Cardiac septum (tissue), 1 donor: ENCODE results near the gene LRRC8C. TPM values are rescaled to one million over a fixed set of nuclear protein-coding genes. Genes with fewer than 3 reads are reported as not detected.

ENCODE experiments used
- DNase-seq: peaks from one replicate; pipeline ENCODE4 v3.0.0-alpha.2; 2020; ENCODE audit warnings: low spot score
- intact Hi-C: fragments of 100-400 bp; cut with DNase I; formaldehyde crosslinking; loops from one replicate; pipeline ENCODE4 v1.14.0; 2022
- total RNA-seq: library from RNA; stranded (reverse); fragmentation: NEBNext Ultra II Directional; extraction: Animal tissue kit (Norgen Biotek cat#: 25700); gene quantifications from one replicate; pipeline ENCODE4 v1.2.1, GENCODE V29; 2021
- donor health status: DM: no; HTN: no; CAD: no.

LRRC8C gene
- total RNA-seq, 1 donor from 2014 or later = 8.3 TPM

DNA sequence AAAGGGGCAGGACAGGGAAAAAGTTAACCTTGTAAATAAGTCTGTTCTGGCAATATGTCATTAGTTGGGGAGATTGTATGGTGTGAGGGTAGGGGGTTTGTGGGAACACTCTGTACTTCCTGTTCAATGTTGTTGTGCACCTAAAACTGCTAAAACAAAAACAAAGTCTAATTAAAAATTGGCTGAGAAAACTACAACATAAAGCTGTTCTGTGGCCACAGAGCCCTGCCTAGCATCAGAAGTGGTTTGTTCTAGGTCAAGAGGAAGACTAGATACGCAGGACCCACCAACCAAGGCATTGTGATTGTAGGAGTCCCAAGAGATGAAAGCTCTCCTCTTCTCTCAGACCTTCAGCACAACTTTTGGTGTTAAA is 106.9 kb downstream of the LRRC8C start:
- no peak for DNase-seq
- intact Hi-C loops = no loop called here

DNA sequence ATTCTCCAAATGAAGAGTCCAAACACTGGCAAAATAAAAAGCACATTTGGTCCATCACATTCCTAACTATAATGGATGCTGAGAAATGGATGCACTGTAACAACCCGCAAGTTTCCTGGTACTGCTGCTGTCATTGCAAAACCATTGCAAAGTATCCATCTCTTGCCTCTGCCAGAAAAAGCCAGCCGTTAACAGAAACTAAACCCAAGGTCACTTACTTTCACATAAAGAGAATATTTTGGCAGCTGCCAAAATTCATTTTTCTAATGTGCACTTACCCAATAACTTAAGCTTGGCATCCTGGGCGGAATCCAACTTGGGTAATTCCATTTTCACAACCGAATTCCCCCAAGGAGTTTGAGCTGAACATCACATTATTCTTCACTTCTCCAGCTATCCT is 110.9 kb downstream of the LRRC8C start:
- no peak for DNase-seq
- intact Hi-C loops = no loop called here

DNA sequence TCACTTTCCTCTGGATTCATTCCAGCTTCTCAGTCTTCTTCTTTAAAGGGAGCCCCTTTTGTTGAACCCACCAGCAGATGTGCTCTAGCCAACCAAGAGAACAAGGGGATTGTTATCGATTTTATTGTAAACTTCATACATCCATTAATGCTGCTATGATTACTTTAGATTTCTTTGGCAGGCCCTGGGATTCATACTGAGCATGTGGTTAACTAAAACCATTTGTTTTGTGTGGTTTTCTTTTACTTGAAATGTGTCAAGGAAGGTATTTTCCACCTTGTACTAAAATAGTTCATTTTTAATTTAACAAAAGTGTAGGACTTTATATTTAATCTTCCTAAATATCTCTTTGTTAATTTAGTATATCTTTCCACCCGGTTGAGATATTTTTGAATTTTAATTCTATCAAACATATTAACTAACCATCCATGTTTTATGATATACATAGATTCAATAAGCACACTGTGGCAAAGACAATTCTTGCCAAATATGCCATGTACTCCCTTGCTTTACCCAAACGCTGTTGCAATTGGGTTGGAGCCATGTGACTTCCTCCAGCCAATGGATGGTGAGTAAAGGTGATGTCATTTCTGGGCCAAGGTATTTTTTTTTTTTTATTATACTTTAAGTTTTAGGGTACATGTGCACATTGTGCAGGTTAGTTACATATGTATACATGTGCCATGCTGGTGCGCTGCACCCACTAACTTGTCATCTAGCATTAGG is 113.7 kb downstream of the LRRC8C start:
- intact Hi-C loops = no loop called here
- DNase-seq = no peak

DNA sequence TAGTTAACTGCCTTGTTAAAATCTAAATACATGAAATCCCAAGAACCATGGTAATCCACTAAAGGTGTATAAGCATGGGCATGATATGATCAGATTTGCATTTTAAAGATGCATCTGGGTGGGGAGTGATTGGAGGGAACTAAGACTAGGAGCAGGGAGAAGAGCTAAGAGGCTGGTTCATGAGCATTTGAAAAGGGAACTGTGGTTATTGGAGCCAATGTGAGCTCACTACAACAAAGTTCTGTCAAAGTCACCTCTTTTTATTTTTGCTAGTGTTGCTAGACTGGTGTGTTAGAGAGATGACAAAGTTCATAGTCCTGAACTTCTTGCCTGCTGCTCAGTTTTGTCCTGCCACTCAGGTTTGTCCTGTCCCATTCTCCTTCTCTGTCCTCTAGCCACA is 120.8 kb downstream of the LRRC8C start:
- intact Hi-C loops = no loop called here
- DNase-seq = no peak

DNA sequence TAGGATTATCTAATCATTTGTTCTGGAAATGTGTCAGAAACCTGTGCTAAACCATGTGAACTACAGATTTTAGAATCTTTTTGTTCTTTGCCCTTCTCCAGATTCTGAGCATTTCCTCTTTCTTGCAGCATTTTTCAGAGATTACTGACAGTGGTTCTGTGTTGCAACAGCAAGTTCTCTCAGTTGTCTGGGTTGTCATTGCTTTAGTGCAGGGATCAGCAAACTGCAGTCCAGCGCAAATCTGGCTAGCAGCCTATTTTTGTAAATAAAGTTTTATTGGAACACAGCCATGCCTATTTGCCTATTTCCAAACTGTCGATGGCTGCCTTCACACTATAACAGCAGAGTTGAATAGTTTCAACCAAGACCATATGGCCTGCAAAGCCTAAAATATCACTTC is 121.6 kb downstream of the LRRC8C start:
- intact Hi-C loops = no loop called here
- no peak for DNase-seq

DNA sequence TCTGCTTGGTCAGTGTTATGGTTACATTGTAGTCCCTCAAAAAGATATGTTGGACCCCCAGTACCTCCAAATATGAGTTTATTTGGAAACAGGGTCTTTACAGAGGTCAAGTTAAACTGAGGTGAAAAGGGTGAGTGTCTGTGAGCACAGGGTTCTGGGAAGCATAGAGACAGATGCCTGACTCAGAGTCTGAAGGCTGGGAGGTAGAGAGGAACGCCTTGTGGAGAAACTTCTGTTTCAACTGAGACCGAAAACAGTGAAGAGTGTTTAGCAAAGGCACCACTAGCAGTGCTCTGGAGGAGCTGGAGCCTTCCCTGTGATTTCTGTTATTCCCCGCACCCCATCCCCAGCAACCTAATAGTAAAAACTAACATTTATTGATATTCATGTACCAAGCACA is 122.7 kb downstream of the LRRC8C start:
- intact Hi-C loops = no loop called here

DNA sequence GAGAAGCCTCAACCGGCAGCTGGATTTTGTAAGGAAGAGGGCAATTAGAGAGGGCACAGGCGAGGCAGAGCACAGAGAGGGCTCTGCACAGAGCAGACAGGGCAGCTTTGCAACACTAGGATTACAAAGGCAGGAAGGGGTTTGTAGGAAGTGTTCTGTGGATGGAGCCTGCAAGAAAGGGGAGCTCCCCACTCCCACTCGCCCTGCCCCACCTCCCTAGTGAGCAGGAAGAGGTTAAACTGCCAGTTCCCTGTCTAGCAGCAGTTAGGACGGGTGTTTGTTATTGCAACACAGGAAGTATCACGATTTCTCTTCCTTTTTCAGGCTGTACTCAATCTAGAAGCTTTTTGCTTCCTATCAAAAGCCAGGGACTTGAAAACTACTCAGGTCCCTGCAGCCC is 124.6 kb downstream of the LRRC8C start:
- intact Hi-C loops = loop anchor here (2.0 kb wide), 1 partner anchor 33 kb away; no protein-coding TSS in a partner anchor
- DNase-seq = no peak

More for the DNA sequence above, 122.7 kb downstream of the LRRC8C start:
- DNase-seq = no peak

DNA sequence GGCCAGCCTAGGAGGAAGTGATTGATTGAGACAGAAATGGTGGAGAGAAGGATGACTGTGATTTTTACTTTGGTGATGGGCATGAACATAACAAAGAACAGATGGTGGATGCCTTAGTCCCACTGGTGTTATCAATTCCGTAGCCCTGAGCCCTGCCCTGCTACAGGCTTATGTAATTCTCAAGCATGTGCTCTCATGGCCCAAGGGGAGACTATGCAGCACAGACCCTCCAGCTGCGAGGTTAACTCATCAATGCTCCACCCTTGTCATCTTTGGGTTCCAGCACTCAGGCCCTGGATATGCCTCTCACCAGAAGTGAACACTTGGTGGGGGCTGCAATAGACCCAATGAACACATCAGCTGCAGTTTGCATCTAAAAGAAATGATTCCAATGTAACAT is 125.2 kb downstream of the LRRC8C start:
- DNase-seq = no peak
- intact Hi-C loops = no loop called here

DNA sequence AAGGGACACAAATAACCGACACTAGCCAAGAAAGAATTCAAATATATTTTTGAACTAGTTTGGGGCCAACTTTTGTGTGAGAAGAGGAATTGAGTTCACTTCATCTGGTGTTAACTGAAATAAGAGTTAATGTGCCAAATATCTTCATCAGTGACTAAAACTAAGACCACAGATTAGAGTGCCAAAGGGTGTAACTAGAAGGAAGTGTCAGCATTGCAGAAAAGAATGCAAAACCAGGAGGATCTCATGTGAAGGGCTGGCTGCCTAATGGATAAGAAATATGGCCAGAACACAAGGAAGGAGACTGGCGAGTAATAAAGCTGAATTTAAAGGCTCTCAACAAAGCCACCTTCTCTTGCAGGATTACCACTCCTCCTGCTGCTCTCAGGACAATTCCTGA is 126.1 kb downstream of the LRRC8C start:
- intact Hi-C loops = no loop called here
- no peak for DNase-seq

DNA sequence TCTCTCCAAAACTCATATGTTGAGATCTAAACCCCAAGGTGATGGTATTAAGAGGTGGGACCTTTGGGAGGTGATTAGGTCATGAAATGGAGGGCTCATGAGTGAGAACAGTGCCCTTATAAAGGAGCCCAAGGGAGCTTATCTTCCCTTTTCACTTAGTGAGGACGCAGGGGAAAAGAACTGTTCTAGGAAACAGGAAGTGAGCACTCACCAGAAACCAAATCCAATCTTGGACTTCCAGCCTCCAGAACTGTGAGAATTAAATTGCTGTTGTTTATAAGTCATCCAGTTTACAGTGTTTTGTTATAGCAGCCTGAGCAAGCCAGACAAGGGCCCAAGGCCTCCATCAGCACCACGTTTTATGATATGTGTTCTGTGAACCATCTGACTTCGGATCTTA is 127.6 kb downstream of the LRRC8C start:
- intact Hi-C loops = loop anchor here (5.0 to 10.0 kb wide), 2 partner anchors 143 to 246 kb away; no protein-coding TSS in a partner anchor

DNA sequence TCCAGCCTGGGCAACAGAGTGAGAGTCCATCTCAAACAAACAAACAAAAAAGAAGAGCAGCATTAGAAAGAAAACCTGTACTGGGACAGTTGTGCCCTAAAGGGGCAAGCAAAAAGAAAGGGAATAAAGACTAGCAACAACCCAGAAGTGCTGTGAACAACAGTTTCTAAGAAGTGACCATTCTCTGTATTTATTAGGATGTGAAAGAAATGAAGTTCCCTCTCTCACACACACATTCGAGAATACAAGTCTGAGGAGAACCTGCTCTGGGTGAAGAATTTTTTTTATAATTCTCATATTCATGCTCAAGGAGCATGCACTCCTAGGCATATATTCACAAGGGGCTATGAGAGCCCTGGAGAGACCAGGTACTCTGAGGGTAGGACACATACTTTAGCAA is 128.4 kb downstream of the LRRC8C start:
- intact Hi-C loops = loop anchor here (5.0 to 10.0 kb wide), 2 partner anchors 144 to 247 kb away; no protein-coding TSS in a partner anchor
- no peak for DNase-seq

More for the DNA sequence above, 127.6 kb downstream of the LRRC8C start:
- DNase-seq = no peak

DNA sequence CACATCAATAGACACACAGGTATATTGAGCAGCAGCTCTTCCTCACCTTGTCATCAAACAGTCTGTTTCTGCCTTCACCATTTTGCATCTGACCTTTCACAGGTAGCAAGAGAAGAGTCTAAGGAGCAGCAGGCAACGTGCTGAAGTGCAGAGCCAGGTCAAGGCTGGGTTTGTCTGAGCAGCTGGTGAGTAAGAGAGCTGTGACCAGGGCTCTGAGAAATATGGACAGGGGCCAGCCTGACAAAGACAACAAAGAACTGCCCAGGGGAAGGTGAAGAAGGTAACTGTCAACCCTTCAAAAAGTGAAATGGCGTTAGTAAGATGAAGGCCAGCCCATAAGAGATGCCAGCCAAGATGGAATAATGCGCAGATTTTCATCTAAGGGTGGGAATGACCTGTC is 129.0 kb downstream of the LRRC8C start:
- intact Hi-C loops = loop anchor here (5.0 to 10.0 kb wide), 2 partner anchors 145 to 247 kb away; no protein-coding TSS in a partner anchor
- DNase-seq = no peak

DNA sequence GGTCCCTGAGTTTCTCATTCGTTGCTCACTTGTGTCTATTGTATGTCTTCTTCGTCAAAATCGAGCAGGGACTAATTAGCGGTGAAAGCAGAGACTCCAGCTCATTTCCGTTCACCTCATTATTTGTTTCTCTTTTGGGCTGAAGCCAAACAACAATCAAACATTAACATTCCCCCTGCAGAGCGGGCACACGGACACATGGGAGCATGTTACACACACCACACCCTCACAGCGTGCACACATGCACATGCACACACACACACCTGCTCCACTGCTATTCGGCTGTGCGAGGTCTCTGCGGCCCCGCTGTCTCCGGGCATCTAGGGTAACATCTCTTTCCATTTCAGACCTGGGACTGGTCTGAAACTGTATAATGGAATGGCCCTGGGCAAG is 129.5 kb downstream of the LRRC8C start:
- intact Hi-C loops = loop anchor here (5.0 to 10.0 kb wide), 2 partner anchors 145 to 248 kb away; no protein-coding TSS in a partner anchor
- no peak for DNase-seq

DNA sequence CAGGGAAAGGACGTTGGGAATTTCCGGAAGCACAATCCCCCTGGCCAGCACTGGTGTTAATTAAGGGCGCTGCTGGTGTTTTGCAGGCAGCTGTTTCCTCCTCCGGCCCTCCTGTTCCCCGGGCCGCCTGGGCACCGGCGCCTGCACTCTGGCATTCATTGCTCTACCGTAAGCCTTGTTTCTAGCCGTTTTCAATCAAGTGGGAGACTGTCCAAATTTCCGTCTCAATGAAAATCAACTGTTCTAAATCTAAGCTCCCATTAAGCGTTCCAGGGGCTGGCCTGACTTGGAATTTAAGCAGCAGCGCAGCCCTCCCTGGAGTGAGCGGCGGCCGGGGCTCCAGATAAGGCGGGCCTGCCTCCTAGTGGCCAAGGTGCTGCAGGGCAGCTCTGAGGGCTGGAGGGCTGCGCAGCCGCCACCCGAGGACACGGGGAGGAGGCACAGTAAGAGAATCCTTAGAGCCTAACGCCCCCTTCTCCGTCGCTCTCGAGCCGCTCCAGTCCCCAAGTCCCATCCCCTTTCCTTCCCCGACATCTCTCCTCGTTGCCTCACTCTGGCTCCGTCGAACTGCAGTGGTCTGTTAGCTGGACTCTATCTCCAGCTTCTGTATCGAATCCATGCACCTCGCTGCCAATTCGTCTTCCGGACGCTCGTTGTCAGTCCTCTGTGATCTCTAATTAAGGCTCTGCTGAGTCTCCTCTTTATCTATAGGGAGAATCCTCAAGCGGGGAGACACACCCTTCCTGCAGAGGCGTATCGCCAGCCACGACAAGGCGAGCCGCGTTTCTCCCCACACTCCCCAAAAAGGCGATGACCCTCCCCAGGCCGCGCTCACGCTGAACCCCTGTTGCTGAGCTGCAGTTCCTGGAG is 130.1 kb downstream of the LRRC8C start:
- peak; percentile 95 for DNase-seq
- intact Hi-C loops = loop anchor here (1.0 to 10.0 kb wide), 4 partner anchors 130 to 280 kb away; partner anchors contain the start of gene LRRC8C

DNA sequence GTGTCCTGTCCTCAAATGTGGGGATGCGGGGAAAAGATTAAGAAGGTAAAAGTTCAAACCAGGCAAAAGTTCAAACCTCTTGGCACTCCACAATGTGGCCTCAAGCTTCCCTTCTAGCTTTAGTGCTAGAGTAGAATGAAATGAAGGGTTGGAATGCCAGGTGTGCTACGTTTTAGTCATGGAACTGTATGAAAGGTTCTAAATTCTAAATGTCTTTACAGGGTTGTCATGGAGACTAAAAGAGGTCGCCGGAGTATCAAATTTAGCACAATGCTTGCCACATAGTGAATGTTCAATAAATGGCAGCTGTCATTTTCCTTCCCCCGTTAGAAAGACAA is 130.7 kb downstream of the LRRC8C start:
- DNase-seq = no peak
- intact Hi-C loops = loop anchor here (1.0 to 10.0 kb wide), 4 partner anchors 130 to 280 kb away; partner anchors contain the start of gene LRRC8C

DNA sequence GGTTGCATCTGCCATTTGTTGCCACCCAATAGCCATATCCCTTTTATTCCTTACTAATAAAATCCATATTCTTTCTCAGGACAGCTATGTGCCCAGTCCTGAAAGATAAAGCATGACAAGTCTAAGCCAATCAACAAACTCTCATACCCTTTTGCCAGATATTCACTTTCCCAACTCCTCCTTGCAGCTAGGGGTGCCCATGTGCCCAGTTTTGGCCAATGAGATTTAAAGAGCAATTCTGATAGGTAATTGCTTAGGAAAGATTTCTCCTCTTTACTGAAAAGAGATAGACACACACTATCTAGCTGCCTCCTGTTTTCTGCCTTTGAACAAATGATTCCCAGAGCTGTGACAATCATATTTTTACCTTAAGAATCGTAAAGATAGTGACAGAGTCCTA is 132.9 kb downstream of the LRRC8C start:
- intact Hi-C loops = loop anchor here (10.0 kb wide), 1 partner anchor 251 kb away; no protein-coding TSS in a partner anchor
- no peak for DNase-seq

DNA sequence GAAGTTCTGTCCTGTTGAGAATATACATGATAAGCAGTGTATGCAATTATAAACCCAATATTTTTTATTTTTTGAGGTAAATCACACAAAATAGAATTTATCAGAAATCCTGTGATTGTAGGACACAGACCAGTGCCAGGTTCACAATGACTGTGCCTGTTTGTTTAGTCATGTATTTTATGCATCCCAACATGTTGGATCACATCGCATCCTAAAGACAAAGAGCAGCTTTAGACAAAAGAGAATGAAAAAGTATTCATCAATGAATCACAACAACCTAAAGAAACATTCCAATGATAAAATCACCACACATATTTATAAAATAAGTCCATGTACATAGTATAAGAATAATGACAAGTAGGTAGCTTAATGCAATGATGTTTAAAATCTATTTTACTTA is 134.7 kb downstream of the LRRC8C start:
- DNase-seq = no peak
- intact Hi-C loops = loop anchor here (10.0 kb wide), 1 partner anchor 253 kb away; no protein-coding TSS in a partner anchor
